HEK293 (cell line): Measurements from ENCODE around the gene MAML3.

Source experiments
- ATF2 ChIP-seq: fragments of 450-650 bp; formaldehyde crosslinking; IDR thresholded peaks from 2 replicates; pipeline ENCODE4 v1.5.1; 2016; ENCODE audit warnings: missing biosample characterization, missing genetic modification characterization, low read depth
- BCL11A ChIP-seq: fragments of 450-650 bp; formaldehyde crosslinking; IDR thresholded peaks from 2 replicates; pipeline ENCODE4 v1.5.1; 2016; ENCODE audit warnings: low read depth, missing biosample characterization, missing genetic modification characterization
- CTCF ChIP-seq: fragments of 450-650 bp; formaldehyde crosslinking; IDR thresholded peaks from 2 replicates; pipeline ENCODE4 v1.5.1; 2016; ENCODE audit warnings: missing biosample characterization, missing genetic modification characterization
- INSM2 ChIP-seq: fragments of 450-650 bp; formaldehyde crosslinking; IDR thresholded peaks from 2 replicates; pipeline ENCODE4 v1.5.1; 2016; ENCODE audit warnings: missing biosample characterization, missing genetic modification characterization
- PRDM10 ChIP-seq: fragments of 450-650 bp; formaldehyde crosslinking; IDR thresholded peaks from 2 replicates; pipeline ENCODE4 v1.5.1; 2016; ENCODE audit warnings: missing biosample characterization, missing genetic modification characterization
- ZBTB21 ChIP-seq: fragments of 450-650 bp; formaldehyde crosslinking; IDR thresholded peaks from 2 replicates; pipeline ENCODE4 v1.5.1; 2017; ENCODE audit warnings: missing biosample characterization, missing genetic modification characterization
- ZBTB26 ChIP-seq: fragments of 450-650 bp; formaldehyde crosslinking; optimal IDR thresholded peaks from 2 replicates; pipeline ENCODE3; 2016; ENCODE audit warnings: missing biosample characterization, mild to moderate bottlenecking, missing genetic modification characterization
- ZBTB49 ChIP-seq: fragments of 450-650 bp; formaldehyde crosslinking; IDR thresholded peaks from 2 replicates; pipeline ENCODE4 v1.5.1; 2016; ENCODE audit warnings: missing biosample characterization, missing genetic modification characterization, low read depth
- ZFP3 ChIP-seq: fragments of 450-650 bp; formaldehyde crosslinking; IDR thresholded peaks from 2 replicates; pipeline ENCODE4 v1.5.1; 2016; ENCODE audit warnings: low read depth, missing biosample characterization, missing genetic modification characterization
- ZNF146 ChIP-seq: fragments of 450-650 bp; formaldehyde crosslinking; IDR thresholded peaks from 2 replicates; pipeline ENCODE4 v1.5.1; 2016; ENCODE audit warnings: missing biosample characterization, missing genetic modification characterization
- ZNF274 ChIP-seq, 2 experiments: fragments of 200-500 bp in 1 of 2; fragments of 450-650 bp in 1 of 2; sonication (Bioruptor generic) in 1 of 2; formaldehyde crosslinking in 1 of 2; IDR thresholded peaks; 2 replicates each; pipeline versions ENCODE4 v1.5.1 to v1.6.1; 2014 to 2016; ENCODE audit warnings: borderline replicate concordance in 1 of 2, inconsistent platforms in 1 of 2, low read length in 1 of 2, missing biosample characterization in 1 of 2, missing genetic modification characterization in 1 of 2
- ZNF311 ChIP-seq: fragments of 450-650 bp; formaldehyde crosslinking; IDR thresholded peaks from 2 replicates; pipeline ENCODE4 v1.5.1; 2017; ENCODE audit warnings: missing biosample characterization, missing genetic modification characterization, borderline replicate concordance
- ZNF670 ChIP-seq: fragments of 450-650 bp; formaldehyde crosslinking; IDR thresholded peaks from 2 replicates; pipeline ENCODE4 v1.5.1; 2016; ENCODE audit warnings: missing biosample characterization, missing genetic modification characterization, low read depth

GRCh38 chr4:139851639-139852038 lies 302.3 kb downstream of the MAML3 start:
- no peak for TF ChIP-seq ZBTB21
- no peak for TF ChIP-seq ZNF274 (IDR thresholded peaks at IDR 0.05; ENCODE audit: low read length)
- TF ChIP-seq ZNF274 (tag by site-specific recombination; IDR thresholded peaks at IDR 0.05; ENCODE audit: borderline replicate concordance): no peak
- TF ChIP-seq ZBTB49: no peak
- TF ChIP-seq ZNF146 (tag by site-specific recombination): no peak
- TF ChIP-seq CTCF: no peak
- TF ChIP-seq INSM2 (tag by site-specific recombination): no peak
- no peak for TF ChIP-seq ZBTB26 (tag by site-specific recombination)
- no peak for TF ChIP-seq BCL11A
- TF ChIP-seq PRDM10 (tag by site-specific recombination): no peak
- no peak for TF ChIP-seq ATF2 (tag by site-specific recombination)
- no peak for TF ChIP-seq ZNF670
- TF ChIP-seq ZNF311 (tag by site-specific recombination): no peak
- TF ChIP-seq ZFP3 (tag by site-specific recombination): no peak
